ENCODE results near the gene TJP2.

The TJP2 gene

GRCh38 chr9:69255591-69255990, 81.5 kb downstream of the TJP2 start:
- in situ Hi-C loops (cut with HindIII; ENCODE audit: low sequenced_read_pairs) = no loop called here
- no peak for DNase-seq (ENCODE audit: low read depth)
- no peak for TF ChIP-seq CTCF (IDR thresholded peaks at IDR 0.05; ENCODE audit: low read depth, low read length, missing control alignments)
- H3K4me3 ChIP-seq (ENCODE audit: low read depth, low read length) = no peak overlapping the region

GRCh38 chr9:69258551-69258950, 84.5 kb downstream of the TJP2 start:
- no peak for TF ChIP-seq CTCF (IDR thresholded peaks at IDR 0.05; ENCODE audit: low read depth, low read length, missing control alignments)

GRCh38 chr9:69260161-69260560, 86.1 kb downstream of the TJP2 start:
- in situ Hi-C loops (cut with HindIII; ENCODE audit: low sequenced_read_pairs) = no loop called here
- H3K4me3 ChIP-seq (ENCODE audit: low read depth, low read length) = no peak overlapping the region
- TF ChIP-seq CTCF (IDR thresholded peaks at IDR 0.05; ENCODE audit: low read depth, low read length, missing control alignments) = no peak
- no peak for DNase-seq (ENCODE audit: low read depth)

More at GRCh38 chr9:69258551-69258950, 84.5 kb downstream of the TJP2 start:
- DNase-seq (ENCODE audit: low read depth) = no peak
- H3K4me3 ChIP-seq (ENCODE audit: low read depth, low read length) = no peak overlapping the region
- in situ Hi-C loops (cut with HindIII; ENCODE audit: low sequenced_read_pairs) = no loop called here

GRCh38 chr9:69261636-69262035, 87.6 kb downstream of the TJP2 start:
- in situ Hi-C loops (cut with HindIII; ENCODE audit: low sequenced_read_pairs) = no loop called here
- no peak for DNase-seq (ENCODE audit: low read depth)
- H3K4me3 ChIP-seq (ENCODE audit: low read depth, low read length) = no peak overlapping the region
- TF ChIP-seq CTCF (IDR thresholded peaks at IDR 0.05; ENCODE audit: low read depth, low read length, missing control alignments) = no peak

- TF ChIP-seq CTCF (IDR thresholded peaks at IDR 0.05; ENCODE audit: low read depth, low read length, missing control alignments) = no peak
- no peak for DNase-seq (ENCODE audit: low read depth)
- in situ Hi-C loops (cut with HindIII; ENCODE audit: low sequenced_read_pairs) = no loop called here
- no peak overlapping the region for H3K4me3 ChIP-seq (ENCODE audit: low read depth, low read length)
These were observed 90.4 kb downstream of the TJP2 start for GRCh38 chr9:69264526-69264925.

GRCh38 chr9:69265891-69266290, 91.8 kb downstream of the TJP2 start:
- DNase-seq (ENCODE audit: low read depth) = no peak
- TF ChIP-seq CTCF (IDR thresholded peaks at IDR 0.05; ENCODE audit: low read depth, low read length, missing control alignments) = no peak

GRCh38 chr9:69272212-69272611, 98.1 kb downstream of the TJP2 start:
- no peak for DNase-seq (ENCODE audit: low read depth)
- no peak for TF ChIP-seq CTCF (IDR thresholded peaks at IDR 0.05; ENCODE audit: low read depth, low read length, missing control alignments)
- in situ Hi-C loops (cut with HindIII; ENCODE audit: low sequenced_read_pairs) = no loop called here
- no peak overlapping the region for H3K4me3 ChIP-seq (ENCODE audit: low read depth, low read length)

More at GRCh38 chr9:69265891-69266290, 91.8 kb downstream of the TJP2 start:
- H3K4me3 ChIP-seq (ENCODE audit: low read depth, low read length) = no peak overlapping the region
- in situ Hi-C loops (cut with HindIII; ENCODE audit: low sequenced_read_pairs) = no loop called here

All from astrocyte of the cerebellum (primary cell).